ENCODE measurements around the gene CD82.

The CD82 gene

DNA sequence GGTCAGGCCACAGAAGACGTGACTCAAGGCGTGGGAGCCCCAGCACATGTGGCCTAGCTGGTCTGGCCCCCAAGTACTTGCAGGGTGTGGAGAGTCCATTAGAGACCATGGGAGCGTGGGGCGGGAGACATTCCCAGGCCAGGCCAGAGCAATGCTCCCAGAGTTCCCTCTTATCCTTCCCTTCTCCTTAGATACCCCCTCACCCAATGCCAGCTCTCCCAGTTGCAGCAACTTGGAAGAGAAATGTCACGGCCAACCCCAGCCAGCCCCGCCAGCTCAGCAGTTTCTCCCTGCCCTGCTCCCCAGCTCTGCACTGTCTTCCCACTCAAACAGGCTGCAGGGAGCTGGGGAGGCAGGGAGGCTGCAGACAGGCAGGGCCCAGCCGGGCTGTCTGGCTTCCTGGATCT, 95.9 kb downstream of the CD82 start:
- DNase-seq (ENCODE audit: extremely low read depth, low read depth): no peak
- H3K4me3 ChIP-seq (replicated peaks; ENCODE audit: low read depth, low read length): no peak overlapping the region
- TF ChIP-seq, protein P1, sequence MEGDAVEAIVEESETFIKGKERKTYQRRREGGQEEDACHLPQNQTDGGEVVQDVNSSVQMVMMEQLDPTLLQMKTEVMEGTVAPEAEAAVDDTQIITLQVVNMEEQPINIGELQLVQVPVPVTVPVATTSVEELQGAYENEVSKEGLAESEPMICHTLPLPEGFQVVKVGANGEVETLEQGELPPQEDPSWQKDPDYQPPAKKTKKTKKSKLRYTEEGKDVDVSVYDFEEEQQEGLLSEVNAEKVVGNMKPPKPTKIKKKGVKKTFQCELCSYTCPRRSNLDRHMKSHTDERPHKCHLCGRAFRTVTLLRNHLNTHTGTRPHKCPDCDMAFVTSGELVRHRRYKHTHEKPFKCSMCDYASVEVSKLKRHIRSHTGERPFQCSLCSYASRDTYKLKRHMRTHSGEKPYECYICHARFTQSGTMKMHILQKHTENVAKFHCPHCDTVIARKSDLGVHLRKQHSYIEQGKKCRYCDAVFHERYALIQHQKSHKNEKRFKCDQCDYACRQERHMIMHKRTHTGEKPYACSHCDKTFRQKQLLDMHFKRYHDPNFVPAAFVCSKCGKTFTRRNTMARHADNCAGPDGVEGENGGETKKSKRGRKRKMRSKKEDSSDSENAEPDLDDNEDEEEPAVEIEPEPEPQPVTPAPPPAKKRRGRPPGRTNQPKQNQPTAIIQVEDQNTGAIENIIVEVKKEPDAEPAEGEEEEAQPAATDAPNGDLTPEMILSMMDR (IDR thresholded peaks at IDR 0.05; ENCODE audit: low read depth, low read length, missing control alignments): no peak

All from HFF-Myc (cell line).